Gastroesophageal sphincter (tissue), 4 donors: ENCODE results near the gene ZC3H12D. TPM values are rescaled to one million over a fixed set of nuclear protein-coding genes. Genes with fewer than 3 reads are reported as not detected.

Source experiments
- ATAC-seq: fragments of 150-250 bp; one replicate; pipeline ENCODE4 v1.9.1; 2016; ENCODE audit warnings: mild to moderate bottlenecking, moderate library complexity
- H3K27ac ChIP-seq, 4 donors: fragments of 200-600 bp; sonication (generic) in 3 of 4; 1 replicate in 3 of 4; 2 replicates in 1 of 4; pipeline ENCODE4 v1.5.1; 2016 to 2019
- H3K27me3 ChIP-seq: fragments of 200-600 bp; sonication (generic); one replicate; pipeline ENCODE4 v1.5.1; 2019
- H3K36me3 ChIP-seq, 2 donors: fragments of 200-600 bp; sonication (generic); one replicate each; pipeline ENCODE4 v1.5.1; 2019; ENCODE audit warnings: control low read depth in 1 of 2
- H3K4me1 ChIP-seq, 3 donors: fragments of 200-600 bp; sonication (generic); 1 replicate in 2 of 3; 2 replicates in 1 of 3; pipeline ENCODE4 v1.5.1; 2016 to 2019; ENCODE audit warnings: control low read depth in 2 of 3
- H3K4me3 ChIP-seq, 2 donors: fragments of 200-600 bp; sonication (generic); one replicate each; pipeline ENCODE4 v1.5.1; 2019; ENCODE audit warnings: mild to moderate bottlenecking in 1 of 2, moderate library complexity in 1 of 2
- H3K9me3 ChIP-seq, 3 donors: fragments of 200-600 bp; sonication (generic); one replicate each; pipeline ENCODE4 v1.5.1; 2017 to 2019; ENCODE audit warnings: control low read depth in 2 of 3
- EP300 ChIP-seq: sonication (generic); formaldehyde crosslinking; IDR thresholded peaks from one replicate; pipeline ENCODE4 v1.6.1; 2017; ENCODE audit warnings: antibody characterized with exemption, mild to moderate bottlenecking
- POLR2A ChIP-seq, 2 donors: fragments of 450-650 bp; IDR thresholded peaks; one replicate each; pipeline ENCODE4 v1.6.1; 2017; ENCODE audit warnings: antibody characterized with exemption in 2 of 2, mild to moderate bottlenecking in 2 of 2, moderate library complexity in 1 of 2
- POLR2AphosphoS5 ChIP-seq: sonication (generic); formaldehyde crosslinking; IDR thresholded peaks from one replicate; pipeline ENCODE4 v1.6.1; 2017; ENCODE audit warnings: antibody characterized with exemption
- WGBS, 2 donors: methylation state at CpG; one replicate each; pipeline ENCODE4 v1.1.5; 2018; ENCODE audit warnings: low coverage in 1 of 2; 5-methylcytosine and 5-hydroxymethylcytosine counted together
- total RNA-seq, 4 donors: library from RNA; depleted of rRNA; stranded (reverse); fragments of >200 nt; gene quantifications; one replicate each; pipeline ENCODE4 v1.1.0, GENCODE V29; 2016
- TF ChIP-seq, protein P1 (sequence below), 4 experiments: fragments of 200-600 bp in 2 of 4; fragments of 450-650 bp in 2 of 4; sonication (generic) in 1 of 4; IDR thresholded peaks; one replicate each; pipeline ENCODE4 v1.5.1; 2017 to 2019; ENCODE audit warnings: antibody characterized with exemption in 4 of 4, mild to moderate bottlenecking in 2 of 4, moderate library complexity in 2 of 4

The ZC3H12D gene
- total RNA-seq, 4 donors from 2014 or later: 0.78 to 1.9 (median 1.1) TPM

DNA sequence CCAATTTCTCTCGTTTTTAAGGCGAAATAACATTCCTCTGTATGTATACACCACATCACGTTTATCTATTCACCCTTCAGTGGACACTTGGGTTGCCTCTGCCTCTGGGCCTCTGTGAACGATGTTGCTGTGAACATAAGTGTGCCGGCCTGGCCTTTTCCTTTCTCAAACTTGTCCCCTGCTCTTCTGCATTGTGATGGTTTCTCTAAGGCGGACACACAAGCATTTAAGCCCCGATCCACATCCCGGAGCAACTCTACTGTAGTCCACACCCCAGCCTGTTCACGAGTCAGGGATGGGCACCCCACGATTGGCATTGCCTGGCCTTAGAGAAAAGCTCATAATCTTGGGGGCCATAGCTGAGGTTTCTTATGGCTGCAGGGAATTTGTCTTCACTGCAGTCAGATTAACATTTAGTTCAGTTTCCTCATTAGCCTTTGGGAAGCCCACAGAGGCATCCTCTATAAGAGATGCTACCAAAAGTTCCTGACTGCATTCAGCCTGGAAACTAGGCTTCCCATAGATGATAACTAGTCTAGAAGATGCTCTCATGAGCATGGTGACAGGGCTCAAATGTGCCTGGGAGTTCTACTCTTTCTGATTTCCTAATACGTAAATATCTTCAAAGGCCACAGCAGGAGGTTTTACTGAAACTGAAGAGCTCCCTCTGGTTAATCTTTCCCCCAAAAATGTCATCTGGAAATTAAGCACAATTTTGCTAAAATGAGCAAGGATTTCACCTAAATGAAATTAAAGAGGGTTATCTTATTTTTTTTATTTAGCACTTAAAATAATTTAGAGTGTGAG is 762 bp downstream of the ZC3H12D start:
- TF ChIP-seq EP300 (no peak), POLR2A (IDR thresholded peaks at IDR 0.05) (no peak), POLR2AphosphoS5 (no peak)
- TF ChIP-seq, protein P1, sequence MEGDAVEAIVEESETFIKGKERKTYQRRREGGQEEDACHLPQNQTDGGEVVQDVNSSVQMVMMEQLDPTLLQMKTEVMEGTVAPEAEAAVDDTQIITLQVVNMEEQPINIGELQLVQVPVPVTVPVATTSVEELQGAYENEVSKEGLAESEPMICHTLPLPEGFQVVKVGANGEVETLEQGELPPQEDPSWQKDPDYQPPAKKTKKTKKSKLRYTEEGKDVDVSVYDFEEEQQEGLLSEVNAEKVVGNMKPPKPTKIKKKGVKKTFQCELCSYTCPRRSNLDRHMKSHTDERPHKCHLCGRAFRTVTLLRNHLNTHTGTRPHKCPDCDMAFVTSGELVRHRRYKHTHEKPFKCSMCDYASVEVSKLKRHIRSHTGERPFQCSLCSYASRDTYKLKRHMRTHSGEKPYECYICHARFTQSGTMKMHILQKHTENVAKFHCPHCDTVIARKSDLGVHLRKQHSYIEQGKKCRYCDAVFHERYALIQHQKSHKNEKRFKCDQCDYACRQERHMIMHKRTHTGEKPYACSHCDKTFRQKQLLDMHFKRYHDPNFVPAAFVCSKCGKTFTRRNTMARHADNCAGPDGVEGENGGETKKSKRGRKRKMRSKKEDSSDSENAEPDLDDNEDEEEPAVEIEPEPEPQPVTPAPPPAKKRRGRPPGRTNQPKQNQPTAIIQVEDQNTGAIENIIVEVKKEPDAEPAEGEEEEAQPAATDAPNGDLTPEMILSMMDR (IDR thresholded peaks at IDR 0.05): no peak
- H3K27ac ChIP-seq: peak overlapping the region in 3 of 4 donors; percentile 5 to 31 (median 19)
- H3K27me3 ChIP-seq: no peaks in the 10 kb centered on the region
- H3K4me1 ChIP-seq: peaks cover 0 to 8% (median 0%) of the 10 kb centered on the region in 3 donors
- no peaks in the 10 kb centered on the region for H3K36me3 ChIP-seq
- no peaks in the 10 kb centered on the region for H3K9me3 ChIP-seq
- H3K4me3 ChIP-seq: peak overlapping the region in 1 of 2 donors; percentile 16
- WGBS, 2 donors: 82 to 87% methylated on average over 5 to 11 of the region's 11 CpGs
- ATAC-seq: no peak

DNA sequence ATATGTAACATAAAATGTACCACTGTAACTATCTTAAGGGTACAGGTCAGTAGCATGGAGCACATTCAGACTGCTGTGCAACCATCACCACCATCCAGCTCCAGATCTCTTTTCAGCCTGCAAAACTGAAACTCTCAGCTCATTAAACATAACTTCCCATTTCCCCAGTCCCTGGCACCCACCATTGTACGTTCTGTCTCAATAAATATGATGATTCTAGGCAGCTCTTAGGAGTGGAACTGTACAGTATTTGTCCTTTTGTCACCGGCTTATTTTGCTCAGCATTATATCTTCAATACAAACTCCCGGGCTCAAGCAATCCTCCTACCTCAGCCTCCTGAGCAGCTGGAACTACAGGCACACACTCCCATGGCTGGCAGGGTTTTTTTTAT is 1.5 kb downstream of the ZC3H12D start:
- Histone ChIP-seq H3K9me3 (no peaks in the 10 kb centered on the region), H3K27ac (peak overlapping the region in 1 of 4 donors; percentile 69), H3K36me3 (no peaks in the 10 kb centered on the region), H3K4me1 (peaks cover 0 to 8% (median 0%) of the 10 kb centered on the region in 3 donors), H3K27me3 (no peaks in the 10 kb centered on the region), H3K4me3 (peak overlapping the region in 1 of 2 donors; percentile 16)
- no peak for ATAC-seq
- 77 to 94% methylated on average over 3 of the region's 3 CpGs for WGBS, 2 donors
- TF ChIP-seq, protein P1 (IDR thresholded peaks at IDR 0.05): no peak
- TF ChIP-seq POLR2A (IDR thresholded peaks at IDR 0.05): no peak
- no peak for TF ChIP-seq EP300
- TF ChIP-seq POLR2AphosphoS5: no peak

DNA sequence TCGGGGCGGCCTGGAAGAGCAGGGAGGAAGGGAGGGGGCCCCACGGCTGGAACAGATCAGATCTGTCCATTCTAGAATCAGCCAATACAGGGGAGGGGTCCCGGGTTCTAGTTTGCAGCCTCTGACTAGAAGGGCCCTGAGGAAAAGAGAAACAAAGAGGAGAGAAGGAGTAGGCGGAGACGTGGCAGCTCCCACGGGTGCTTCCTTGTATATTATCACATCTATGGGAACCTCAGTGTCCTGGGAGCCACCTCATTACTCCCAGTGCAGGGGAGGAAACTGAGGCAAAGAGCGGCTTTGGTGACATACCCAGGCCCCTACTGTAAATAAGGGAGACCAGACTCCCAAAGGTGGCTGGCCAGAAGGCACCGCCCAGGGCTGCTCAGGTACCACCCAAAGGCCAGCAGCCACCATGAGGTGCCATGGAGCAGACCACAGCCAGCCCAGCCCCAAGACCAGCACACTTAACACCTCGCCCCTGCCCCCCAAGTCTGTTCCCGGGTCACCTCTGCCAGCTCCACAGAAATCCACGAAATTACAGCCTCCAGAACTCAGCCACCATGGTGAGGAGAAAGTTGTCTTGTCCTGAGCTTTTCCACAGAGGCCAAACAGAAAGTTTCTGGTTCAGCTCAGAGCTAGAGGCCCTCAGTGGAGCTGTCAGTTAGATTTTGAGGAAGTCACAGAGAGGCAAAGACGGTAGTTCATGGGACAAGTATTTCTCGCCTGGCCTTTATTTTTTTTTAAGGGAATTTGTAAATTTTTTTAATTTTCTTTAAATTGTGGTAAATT is 2.1 kb downstream of the ZC3H12D start:
- peak; percentile 18 for ATAC-seq
- TF ChIP-seq POLR2AphosphoS5: no peak
- no peak for TF ChIP-seq POLR2A (IDR thresholded peaks at IDR 0.05)
- no peak for TF ChIP-seq EP300
- TF ChIP-seq, protein P1 (IDR thresholded peaks at IDR 0.05): no peak
- WGBS, 2 donors: 54 to 70% methylated on average over 4 to 6 of the region's 14 CpGs
- Histone ChIP-seq H3K4me3 (peak overlapping the region in 1 of 2 donors; percentile 44), H3K4me1 (peaks cover 0 to 8% (median 0%) of the 10 kb centered on the region in 3 donors), H3K27me3 (no peaks in the 10 kb centered on the region), H3K36me3 (no peaks in the 10 kb centered on the region), H3K27ac (peak overlapping the region in 3 of 4 donors; percentile 58 to 69 (median 63)), H3K9me3 (no peaks in the 10 kb centered on the region)

DNA sequence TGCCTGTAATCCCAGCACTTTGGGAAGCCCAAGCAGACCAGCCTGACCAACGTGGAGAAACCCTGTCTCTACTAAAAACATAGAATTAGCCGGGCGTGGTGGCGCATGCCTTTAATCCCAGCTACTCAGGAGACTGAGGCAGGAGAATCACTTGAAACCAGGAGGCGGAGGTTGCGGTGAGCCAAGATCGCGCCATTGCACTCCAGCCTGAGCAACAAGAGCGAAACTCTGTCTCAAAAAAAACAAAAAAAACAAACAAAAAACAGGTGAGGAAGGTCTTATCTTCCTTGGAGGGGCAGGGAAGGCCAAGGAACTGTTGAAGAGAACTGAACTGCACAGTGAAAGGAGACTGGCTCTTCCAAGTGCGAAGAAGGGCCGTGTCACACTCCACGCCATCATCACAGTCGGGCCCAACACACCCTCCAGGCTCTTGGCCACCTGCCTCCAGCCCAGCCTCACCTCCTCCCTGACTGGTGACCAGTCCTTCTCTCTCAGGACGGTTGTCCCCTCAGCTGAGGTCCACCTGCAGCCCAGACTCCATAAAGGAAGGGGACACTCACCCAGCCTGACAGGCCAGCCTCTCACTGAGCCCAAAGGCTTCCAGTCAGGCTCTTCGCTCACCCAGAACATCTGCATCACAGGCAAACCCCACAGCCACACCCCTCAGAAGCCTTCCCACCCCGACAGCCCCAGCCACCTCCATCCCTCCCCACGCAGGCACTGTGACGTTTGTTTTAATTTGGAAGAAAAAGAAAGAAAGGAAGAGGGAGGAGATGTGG is 4.1 kb downstream of the ZC3H12D start:
- TF ChIP-seq POLR2A (IDR thresholded peaks at IDR 0.05) (no peak), POLR2AphosphoS5 (no peak), EP300 (no peak)
- TF ChIP-seq, protein P1 (IDR thresholded peaks at IDR 0.05): no peak
- 87 to 100% methylated on average over 9 to 10 of the region's 18 CpGs for WGBS, 2 donors
- Histone ChIP-seq H3K27me3 (no peaks in the 10 kb centered on the region), H3K27ac (no peak overlapping the region), H3K4me3 (no peak overlapping the region), H3K36me3 (no peaks in the 10 kb centered on the region), H3K9me3 (no peaks in the 10 kb centered on the region), H3K4me1 (peaks cover 0 to 8% (median 0%) of the 10 kb centered on the region in 3 donors)
- no peak for ATAC-seq
